Ectodermal cell (in vitro differentiated cells): ENCODE data around the gene PKNOX2.

Experiments
- H3K27ac ChIP-seq: 2 replicates; pipeline ENCODE4 v1.7.0; 2013; ENCODE audit warnings: mild to moderate bottlenecking, low read depth, low read length; ENCODE audit not compliant: insufficient read depth, poor library complexity, severe bottlenecking
- H3K27me3 ChIP-seq: 2 replicates; pipeline ENCODE4 v1.7.0; 2013; ENCODE audit warnings: mild to moderate bottlenecking, low read length; ENCODE audit not compliant: insufficient read depth, control insufficient read depth, poor library complexity, severe bottlenecking
- H3K36me3 ChIP-seq: one replicate; pipeline ENCODE4 v1.7.0; 2013; ENCODE audit warnings: low read length; ENCODE audit not compliant: control insufficient read depth, insufficient read depth
- H3K4me1 ChIP-seq: one replicate; pipeline ENCODE4 v1.7.0; 2013; ENCODE audit warnings: low read length; ENCODE audit not compliant: control insufficient read depth, insufficient read depth
- H3K4me3 ChIP-seq: 2 replicates; pipeline ENCODE4 v1.7.0; 2013; ENCODE audit warnings: low read depth, low read length, control low read depth; ENCODE audit not compliant: insufficient read depth
- H3K9me3 ChIP-seq: 2 replicates; pipeline ENCODE4 v1.7.0; 2013; ENCODE audit warnings: mild to moderate bottlenecking, low read length, moderate library complexity; ENCODE audit not compliant: control insufficient read depth
- WGBS, 2 experiments: methylation state at CpG; one replicate each; pipeline ENCODE4 v1.1.7; 2013; ENCODE audit warnings: missing lambda C conversion rate in 2 of 2; 5-methylcytosine and 5-hydroxymethylcytosine counted together

Gene PKNOX2

GRCh38 chr11:125372911-125373310 lies 208.4 kb downstream of the PKNOX2 start:
- H3K9me3 ChIP-seq, result no peaks in the 10 kb centered on the region
- H3K4me1 ChIP-seq, result peaks cover 54% of the 10 kb centered on the region
- 98 to 99% methylated on average over 2 to 3 of the region's 3 CpGs for WGBS, 2 experiments
- H3K27me3 ChIP-seq, result no peaks in the 10 kb centered on the region
- H3K4me3 ChIP-seq, result no peak overlapping the region
- no peak overlapping the region for H3K27ac ChIP-seq
- H3K36me3 ChIP-seq, result peaks cover 1% of the 10 kb centered on the region

GRCh38 chr11:125373426-125374391 lies 209.2 kb downstream of the PKNOX2 start:
- Histone ChIP-seq H3K4me1 (peaks cover 54% of the 10 kb centered on the region), H3K9me3 (no peaks in the 10 kb centered on the region), H3K27ac (no peak overlapping the region), H3K27me3 (no peaks in the 10 kb centered on the region), H3K4me3 (no peak overlapping the region), H3K36me3 (no peaks in the 10 kb centered on the region)
- 95 to 96% methylated on average over 13 of the region's 13 CpGs for WGBS, 2 experiments

- H3K27me3 ChIP-seq, result no peaks in the 10 kb centered on the region
- H3K36me3 ChIP-seq, result no peaks in the 10 kb centered on the region
- H3K4me1 ChIP-seq, result peaks cover 51% of the 10 kb centered on the region
- no peaks in the 10 kb centered on the region for H3K9me3 ChIP-seq
- no peak overlapping the region for H3K4me3 ChIP-seq
- H3K27ac ChIP-seq, result no peak overlapping the region
- WGBS, 2 experiments, result 95 to 96% methylated on average over 4 of the region's 4 CpGs
These were observed 209.8 kb downstream of the PKNOX2 start for GRCh38 chr11:125374398-125374797.

GRCh38 chr11:125375146-125375545 lies 210.6 kb downstream of the PKNOX2 start:
- Histone ChIP-seq H3K4me1 (peaks cover 49% of the 10 kb centered on the region), H3K27ac (no peak overlapping the region), H3K27me3 (no peaks in the 10 kb centered on the region), H3K4me3 (no peak overlapping the region), H3K9me3 (no peaks in the 10 kb centered on the region), H3K36me3 (no peaks in the 10 kb centered on the region)
- 93 to 96% methylated on average over 6 of the region's 6 CpGs for WGBS, 2 experiments

- Histone ChIP-seq H3K9me3 (no peaks in the 10 kb centered on the region), H3K4me3 (no peak overlapping the region), H3K27ac (no peak overlapping the region), H3K4me1 (peaks cover 48% of the 10 kb centered on the region), H3K36me3 (no peaks in the 10 kb centered on the region), H3K27me3 (no peaks in the 10 kb centered on the region)
- 76 to 79% methylated on average over 9 of the region's 9 CpGs for WGBS, 2 experiments
These were observed 211.6 kb downstream of the PKNOX2 start for GRCh38 chr11:125376117-125376516.

GRCh38 chr11:125376856-125377255 lies 212.3 kb downstream of the PKNOX2 start:
- Histone ChIP-seq H3K27ac (no peak overlapping the region), H3K27me3 (no peaks in the 10 kb centered on the region), H3K4me1 (peaks cover 50% of the 10 kb centered on the region), H3K36me3 (no peaks in the 10 kb centered on the region), H3K4me3 (no peak overlapping the region), H3K9me3 (no peaks in the 10 kb centered on the region)
- WGBS, 2 experiments, result 96 to 98% methylated on average over 5 of the region's 5 CpGs

GRCh38 chr11:125378083-125378482 lies 213.5 kb downstream of the PKNOX2 start:
- H3K4me1 ChIP-seq, result peaks cover 51% of the 10 kb centered on the region
- H3K27me3 ChIP-seq, result no peaks in the 10 kb centered on the region
- H3K9me3 ChIP-seq, result no peaks in the 10 kb centered on the region
- 94 to 95% methylated on average over 7 of the region's 7 CpGs for WGBS, 2 experiments
- no peak overlapping the region for H3K4me3 ChIP-seq
- H3K27ac ChIP-seq, result no peak overlapping the region
- no peaks in the 10 kb centered on the region for H3K36me3 ChIP-seq

- Histone ChIP-seq H3K9me3 (no peaks in the 10 kb centered on the region), H3K27ac (no peak overlapping the region), H3K27me3 (no peaks in the 10 kb centered on the region), H3K4me3 (no peak overlapping the region), H3K4me1 (peaks cover 49% of the 10 kb centered on the region), H3K36me3 (no peaks in the 10 kb centered on the region)
- 95 to 96% methylated on average over 6 of the region's 6 CpGs for WGBS, 2 experiments
These were observed 214.0 kb downstream of the PKNOX2 start for GRCh38 chr11:125378571-125378970.

- H3K36me3 ChIP-seq, result no peaks in the 10 kb centered on the region
- peaks cover 45% of the 10 kb centered on the region for H3K4me1 ChIP-seq
- no peak overlapping the region for H3K4me3 ChIP-seq
- H3K27ac ChIP-seq, result no peak overlapping the region
- H3K9me3 ChIP-seq, result no peaks in the 10 kb centered on the region
- H3K27me3 ChIP-seq, result no peaks in the 10 kb centered on the region
- WGBS, 2 experiments, result 85 to 92% methylated on average over 5 of the region's 5 CpGs
These were observed 215.0 kb downstream of the PKNOX2 start for GRCh38 chr11:125379565-125379964.

- Histone ChIP-seq H3K36me3 (no peaks in the 10 kb centered on the region), H3K27ac (no peak overlapping the region), H3K9me3 (no peaks in the 10 kb centered on the region), H3K4me1 (peaks cover 45% of the 10 kb centered on the region), H3K27me3 (no peaks in the 10 kb centered on the region), H3K4me3 (no peak overlapping the region)
- WGBS, 2 experiments, result 91 to 92% methylated on average over 14 of the region's 14 CpGs
These were observed 215.4 kb downstream of the PKNOX2 start for GRCh38 chr11:125379981-125380380.
